Mesenchymal stem cell (in vitro differentiated cells and primary cell): ENCODE results near the gene WSCD2.

Source experiments
- DNase-seq: peaks from one replicate; pipeline ENCODE4 v3.0.0-alpha.2; 2013
- H2AFZ ChIP-seq: one replicate; pipeline ENCODE4 v1.6.1; 2013; ENCODE audit warnings: low read depth, mild to moderate bottlenecking, control low read depth, inconsistent platforms, low read length, moderate library complexity
- H2AK5ac ChIP-seq: 2 replicates; pipeline ENCODE4 v1.6.1; 2013; ENCODE audit warnings: low read length, moderate library complexity, mild to moderate bottlenecking, inconsistent platforms; ENCODE audit not compliant: severe bottlenecking
- H2BK120ac ChIP-seq: one replicate; pipeline ENCODE4 v1.6.1; 2013; ENCODE audit warnings: low read depth, mild to moderate bottlenecking, inconsistent platforms, low read length, moderate library complexity
- H2BK12ac ChIP-seq, 2 experiments: one replicate each; pipeline ENCODE4 v1.6.1; 2013; ENCODE audit warnings: inconsistent platforms in 2 of 2, low read length in 2 of 2, mild to moderate bottlenecking in 2 of 2, moderate library complexity in 2 of 2, control low read depth in 1 of 2
- H2BK15ac ChIP-seq: one replicate; pipeline ENCODE4 v1.6.1; 2013; ENCODE audit warnings: mild to moderate bottlenecking, low read depth, inconsistent platforms; ENCODE audit not compliant: poor library complexity, severe bottlenecking
- H2BK5ac ChIP-seq: 2 replicates; pipeline ENCODE4 v1.6.1; 2013; ENCODE audit warnings: low read depth, mild to moderate bottlenecking, low read length, control low read depth, inconsistent platforms; ENCODE audit not compliant: poor library complexity, severe bottlenecking
- H3K14ac ChIP-seq, 2 experiments: one replicate each; pipeline ENCODE4 v1.6.1; 2013; ENCODE audit warnings: inconsistent platforms in 2 of 2, low read length in 2 of 2, control low read depth in 1 of 2, mild to moderate bottlenecking in 1 of 2, moderate library complexity in 1 of 2
- H3K18ac ChIP-seq, 2 experiments: one replicate each; pipeline ENCODE4 v1.6.1; 2013; ENCODE audit warnings: inconsistent platforms in 2 of 2, low read length in 2 of 2, control low read depth in 1 of 2, low read depth in 1 of 2, mild to moderate bottlenecking in 1 of 2
- H3K23ac ChIP-seq, 2 experiments: one replicate each; pipeline ENCODE4 v1.6.1; 2013; ENCODE audit warnings: inconsistent platforms in 2 of 2, low read length in 2 of 2, mild to moderate bottlenecking in 2 of 2, moderate library complexity in 2 of 2, control low read depth in 1 of 2
- H3K27ac ChIP-seq: 2 replicates; pipeline ENCODE4 v1.5.1; 2013; ENCODE audit warnings: mild to moderate bottlenecking, moderate library complexity, low read length, control low read depth, inconsistent platforms; ENCODE audit not compliant: poor library complexity, severe bottlenecking
- H3K27me3 ChIP-seq, 2 experiments: 2 replicates each; pipeline versions ENCODE4 v1.6.1 to v1.7.0; 2013; ENCODE audit warnings: low read length in 2 of 2, mild to moderate bottlenecking in 2 of 2, moderate library complexity in 2 of 2, control low read depth in 1 of 2, inconsistent platforms in 1 of 2; ENCODE audit not compliant: control insufficient read depth in 1 of 2, insufficient read depth in 1 of 2
- H3K36me3 ChIP-seq, 2 experiments: 2 replicates each; pipeline versions ENCODE4 v1.6.1 to v1.7.0; 2013; ENCODE audit warnings: low read length in 2 of 2, control low read depth in 1 of 2, inconsistent platforms in 1 of 2, low read depth in 1 of 2, mild to moderate bottlenecking in 1 of 2; ENCODE audit not compliant: insufficient read depth in 2 of 2, control insufficient read depth in 1 of 2
- H3K4ac ChIP-seq, 2 experiments: one replicate each; pipeline ENCODE4 v1.6.1; 2013; ENCODE audit warnings: inconsistent platforms in 2 of 2, low read length in 2 of 2, mild to moderate bottlenecking in 2 of 2, moderate library complexity in 2 of 2, control low read depth in 1 of 2, low read depth in 1 of 2
- H3K4me1 ChIP-seq: 2 replicates; pipeline ENCODE4 v1.6.1; 2013; ENCODE audit warnings: low read depth, low read length, control low read depth; ENCODE audit not compliant: control insufficient read depth, insufficient read depth
- H3K4me2 ChIP-seq: 2 replicates; pipeline ENCODE4 v1.6.1; 2013; ENCODE audit warnings: low read length, mild to moderate bottlenecking, inconsistent platforms; ENCODE audit not compliant: poor library complexity, severe bottlenecking
- H3K4me3 ChIP-seq, 2 experiments: 2 replicates each; pipeline versions ENCODE4 v1.5.1 to v1.7.0; 2013; ENCODE audit warnings: low read length in 2 of 2, mild to moderate bottlenecking in 2 of 2, control low read depth in 1 of 2, low read depth in 1 of 2; ENCODE audit not compliant: insufficient read depth in 1 of 2
- H3K79me1 ChIP-seq: replicated peaks from 2 replicates; pipeline ENCODE4 v1.6.1; 2013; ENCODE audit warnings: mild to moderate bottlenecking, control low read depth, low read length, inconsistent platforms; ENCODE audit not compliant: poor library complexity, severe bottlenecking
- H3K9ac ChIP-seq: 2 replicates; pipeline ENCODE4 v1.7.0; 2013; ENCODE audit warnings: mild to moderate bottlenecking, low read length, moderate library complexity
- H3K9me3 ChIP-seq: 2 replicates; pipeline ENCODE4 v1.7.0; 2013; ENCODE audit warnings: mild to moderate bottlenecking, low read length; ENCODE audit not compliant: control insufficient read depth
- H4K8ac ChIP-seq: one replicate; pipeline ENCODE4 v1.6.1; 2013; ENCODE audit warnings: inconsistent platforms, mild to moderate bottlenecking, low read length, moderate library complexity
- H4K91ac ChIP-seq: one replicate; pipeline ENCODE4 v1.6.1; 2013; ENCODE audit warnings: mild to moderate bottlenecking, low read length, inconsistent platforms
- WGBS: methylation state at CpG from one replicate; pipeline ENCODE4 v1.1.7; 2013; ENCODE audit warnings: mixed read lengths; 5-methylcytosine and 5-hydroxymethylcytosine counted together

The WSCD2 gene

DNA sequence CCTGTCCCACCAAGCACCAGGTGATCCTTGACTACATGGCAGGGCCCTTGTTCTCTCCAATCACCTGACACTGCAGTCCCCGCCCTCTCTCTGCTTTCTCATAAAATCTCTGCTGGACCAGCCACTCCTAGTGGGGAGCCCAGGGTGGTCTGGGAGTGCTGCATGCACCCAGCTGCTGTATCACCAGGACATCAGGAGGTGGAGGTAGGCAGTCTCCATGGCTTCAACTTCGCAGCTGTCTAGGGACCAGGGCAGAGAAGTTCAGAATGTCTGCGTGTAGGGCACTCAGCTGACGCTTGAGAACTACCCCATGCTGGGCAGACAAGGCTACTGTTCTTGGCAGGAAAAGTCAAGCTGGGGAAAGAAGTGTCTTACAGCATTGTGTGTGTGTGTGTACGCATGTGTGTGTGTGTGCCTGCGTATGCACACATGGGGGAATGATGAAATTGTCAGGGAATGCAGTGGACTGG lies 2.6 kb downstream of the WSCD2 start:
- 67% methylated on average over 5 of the region's 6 CpGs for WGBS
- no peak overlapping the region for H3K18ac ChIP-seq
- no peak overlapping the region for H2BK120ac ChIP-seq
- no peaks in the 10 kb centered on the region for H3K36me3 ChIP-seq
- H2AK5ac ChIP-seq = no peak overlapping the region
- no peaks in the 10 kb centered on the region for H3K79me1 ChIP-seq
- H3K14ac ChIP-seq = no peak overlapping the region
- H4K8ac ChIP-seq = no peak overlapping the region
- H2AFZ ChIP-seq = no peak overlapping the region
- H3K4me3 ChIP-seq = no peak overlapping the region
- no peak overlapping the region for H3K9ac ChIP-seq
- no peak overlapping the region for H2BK12ac ChIP-seq
- H2BK15ac ChIP-seq = no peak overlapping the region
- no peak overlapping the region for H3K4me2 ChIP-seq
- no peaks in the 10 kb centered on the region for H3K9me3 ChIP-seq
- H4K91ac ChIP-seq = no peak overlapping the region
- H3K4me1 ChIP-seq = peaks cover 7% of the 10 kb centered on the region
- H3K27me3 ChIP-seq = peaks cover 43 to 89% of the 10 kb centered on the region in 2 experiments
- no peak overlapping the region for H3K27ac ChIP-seq
- no peak overlapping the region for H2BK5ac ChIP-seq
- no peak for DNase-seq
- H3K23ac ChIP-seq = no peak overlapping the region
- no peak overlapping the region for H3K4ac ChIP-seq

DNA sequence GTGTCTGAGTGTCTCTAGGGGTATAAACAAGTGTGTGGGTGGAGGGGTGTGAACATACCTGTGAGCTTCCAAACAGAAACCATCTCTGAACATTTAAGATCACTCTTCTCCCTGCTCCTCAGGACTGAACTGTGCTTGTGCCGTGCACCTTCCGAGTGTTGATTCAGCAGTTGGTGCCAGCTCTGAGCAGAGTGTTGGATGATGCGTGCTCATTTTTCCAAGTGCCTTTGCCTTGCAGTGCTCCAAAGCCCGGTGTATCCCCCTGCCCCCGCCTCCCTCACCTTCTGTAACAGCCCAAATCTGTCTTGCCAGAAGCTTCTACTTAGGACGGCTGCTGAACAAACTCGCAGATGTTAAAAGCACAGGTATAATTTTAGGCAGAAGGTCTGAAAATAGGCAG lies 4.4 kb downstream of the WSCD2 start:
- Histone ChIP-seq H2AFZ (no peak overlapping the region), H3K4me2 (no peak overlapping the region), H3K27me3 (peaks cover 33 to 81% of the 10 kb centered on the region in 2 experiments), H3K4ac (no peak overlapping the region), H2BK120ac (no peak overlapping the region), H4K91ac (no peak overlapping the region), H3K14ac (no peak overlapping the region), H2BK12ac (no peak overlapping the region), H3K27ac (no peak overlapping the region), H2BK15ac (no peak overlapping the region), H3K23ac (no peak overlapping the region), H3K9ac (no peak overlapping the region), H3K36me3 (no peaks in the 10 kb centered on the region), H3K4me1 (peaks cover 7% of the 10 kb centered on the region), H3K4me3 (no peak overlapping the region), H3K79me1 (no peaks in the 10 kb centered on the region), H2AK5ac (no peak overlapping the region), H2BK5ac (no peak overlapping the region), H3K9me3 (no peaks in the 10 kb centered on the region), H4K8ac (no peak overlapping the region), H3K18ac (no peak overlapping the region)
- DNase-seq = no peak
- 53% methylated on average over 6 of the region's 7 CpGs for WGBS

DNA sequence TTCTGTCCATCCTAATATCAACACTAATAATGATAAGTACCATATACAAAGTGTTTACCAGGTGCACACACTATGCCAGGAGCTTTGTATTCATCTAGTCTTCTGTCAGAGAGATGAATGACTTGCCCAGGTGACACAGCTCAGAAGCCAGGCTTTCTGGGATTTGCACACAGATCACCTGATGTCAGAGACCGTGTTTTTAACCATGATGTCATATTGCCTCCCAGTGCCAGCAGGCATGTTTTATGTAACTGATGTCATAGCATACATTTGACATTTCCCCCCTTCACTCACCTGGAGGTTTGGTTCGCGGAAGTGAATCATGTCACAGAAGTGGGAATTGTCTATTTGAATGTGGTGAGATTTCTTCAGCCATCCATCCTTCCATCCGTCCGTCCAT lies 5.7 kb downstream of the WSCD2 start:
- no peak overlapping the region for H3K4me3 ChIP-seq
- no peak overlapping the region for H2BK12ac ChIP-seq
- H3K4ac ChIP-seq = no peak overlapping the region
- peaks cover 2% of the 10 kb centered on the region for H3K4me1 ChIP-seq
- no peak overlapping the region for H2AK5ac ChIP-seq
- H3K27me3 ChIP-seq = peaks cover 24 to 74% of the 10 kb centered on the region in 2 experiments
- H3K14ac ChIP-seq = no peak overlapping the region
- no peak overlapping the region for H2BK15ac ChIP-seq
- no peaks in the 10 kb centered on the region for H3K79me1 ChIP-seq
- DNase-seq = no peak
- WGBS = 88% methylated on average over 1 of the region's 5 CpGs
- no peak overlapping the region for H2AFZ ChIP-seq
- H3K27ac ChIP-seq = no peak overlapping the region
- H2BK5ac ChIP-seq = no peak overlapping the region
- H3K18ac ChIP-seq = no peak overlapping the region
- no peak overlapping the region for H3K23ac ChIP-seq
- no peaks in the 10 kb centered on the region for H3K36me3 ChIP-seq
- H4K91ac ChIP-seq = no peak overlapping the region
- no peak overlapping the region for H3K9ac ChIP-seq
- no peak overlapping the region for H3K4me2 ChIP-seq
- no peaks in the 10 kb centered on the region for H3K9me3 ChIP-seq
- H2BK120ac ChIP-seq = no peak overlapping the region
- H4K8ac ChIP-seq = no peak overlapping the region

DNA sequence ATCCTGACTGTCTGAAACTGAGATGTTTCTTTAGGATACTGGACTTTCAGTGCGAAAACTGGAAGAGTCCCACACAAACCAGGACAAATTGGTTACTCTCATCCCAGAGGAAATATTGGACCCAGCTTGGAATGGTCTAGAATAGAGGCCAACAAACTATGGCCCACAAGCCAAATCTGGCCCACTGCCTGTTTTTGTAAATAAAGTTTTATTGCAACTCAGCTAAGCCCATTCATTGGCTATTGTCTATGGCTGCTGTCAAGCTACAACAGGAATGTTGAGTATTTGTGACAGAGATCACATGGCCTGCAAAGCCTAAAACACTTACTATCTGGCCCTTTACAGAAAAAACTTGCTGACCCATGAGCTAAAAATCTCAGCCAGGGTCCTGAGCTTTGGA lies 6.5 kb downstream of the WSCD2 start:
- H3K4me3 ChIP-seq = no peak overlapping the region
- H3K18ac ChIP-seq = no peak overlapping the region
- no peaks in the 10 kb centered on the region for H3K36me3 ChIP-seq
- WGBS = 79% methylated on average over 1 of the region's 1 CpG
- peaks cover 15 to 65% of the 10 kb centered on the region in 2 experiments for H3K27me3 ChIP-seq
- no peak overlapping the region for H2AFZ ChIP-seq
- H3K4me1 ChIP-seq = no peaks in the 10 kb centered on the region
- H2BK5ac ChIP-seq = no peak overlapping the region
- H3K27ac ChIP-seq = no peak overlapping the region
- H2BK120ac ChIP-seq = no peak overlapping the region
- no peaks in the 10 kb centered on the region for H3K9me3 ChIP-seq
- no peak overlapping the region for H4K91ac ChIP-seq
- no peak overlapping the region for H3K9ac ChIP-seq
- H2BK12ac ChIP-seq = no peak overlapping the region
- no peak overlapping the region for H3K14ac ChIP-seq
- DNase-seq = no peak
- H3K4ac ChIP-seq = no peak overlapping the region
- H3K4me2 ChIP-seq = no peak overlapping the region
- no peak overlapping the region for H2AK5ac ChIP-seq
- no peak overlapping the region for H2BK15ac ChIP-seq
- H3K23ac ChIP-seq = no peak overlapping the region
- no peak overlapping the region for H4K8ac ChIP-seq
- no peaks in the 10 kb centered on the region for H3K79me1 ChIP-seq
